Spinal cord (tissue), 10 donors: ENCODE results near the gene MYOZ3. TPM values are rescaled to one million over a fixed set of nuclear protein-coding genes. Genes with fewer than 3 reads are reported as not detected.

Experiments
- DNase-seq, 6 donors: peaks; one replicate each; pipeline versions ENCODE4 v3.0.0 to v3.0.0-alpha.2; 2013 to 2015; ENCODE audit warnings: low spot score in 6 of 6, low read depth in 4 of 6
- H3K27ac ChIP-seq: one replicate; pipeline ENCODE4 v1.5.1; 2013; ENCODE audit warnings: low read depth, low read length, control low read depth
- H3K27me3 ChIP-seq: one replicate; pipeline ENCODE4 v1.6.1; 2013; ENCODE audit warnings: low read length; ENCODE audit not compliant: control insufficient read depth, insufficient read depth
- H3K36me3 ChIP-seq: one replicate; pipeline ENCODE4 v1.6.1; 2013; ENCODE audit warnings: low read length; ENCODE audit not compliant: control insufficient read depth, insufficient read depth
- H3K4me1 ChIP-seq: one replicate; pipeline ENCODE4 v1.6.1; 2013; ENCODE audit warnings: low read length; ENCODE audit not compliant: control insufficient read depth, insufficient read depth
- H3K4me3 ChIP-seq: one replicate; pipeline ENCODE4 v1.5.1; 2013; ENCODE audit warnings: low read depth, low read length, control low read depth
- H3K9me3 ChIP-seq: one replicate; pipeline ENCODE4 v1.6.1; 2013; ENCODE audit warnings: low read length; ENCODE audit not compliant: control insufficient read depth, insufficient read depth
- WGBS: methylation state at CpG from one replicate; pipeline ENCODE4 v1.1.5; 2013; ENCODE audit warnings: missing lambda C conversion rate; ENCODE audit not compliant: insufficient coverage; 5-methylcytosine and 5-hydroxymethylcytosine counted together
- polyA plus RNA-seq, 2 donors: library from polyadenylated mRNA; unstranded; fragments of 120-200 nt; gene quantifications; one replicate each; pipeline ENCODE4 v1.2.1, GENCODE V29; 2013; ENCODE audit not compliant: insufficient read length in 2 of 2
- total RNA-seq, 2 donors: library from RNA; depleted of rRNA in 1 of 2; stranded (reverse); fragments of 120-200 nt in 1 of 2; fragments of >200 nt in 1 of 2; gene quantifications; one replicate each; pipeline versions ENCODE4 v1.2.3 to v1.2.4, GENCODE V29; 2013 to 2014
- donor health status: healthy.

The MYOZ3 gene
- total and polyA plus RNA-seq, 4 donors: 4.6 to 15.6 (median 8.5) TPM

DNA sequence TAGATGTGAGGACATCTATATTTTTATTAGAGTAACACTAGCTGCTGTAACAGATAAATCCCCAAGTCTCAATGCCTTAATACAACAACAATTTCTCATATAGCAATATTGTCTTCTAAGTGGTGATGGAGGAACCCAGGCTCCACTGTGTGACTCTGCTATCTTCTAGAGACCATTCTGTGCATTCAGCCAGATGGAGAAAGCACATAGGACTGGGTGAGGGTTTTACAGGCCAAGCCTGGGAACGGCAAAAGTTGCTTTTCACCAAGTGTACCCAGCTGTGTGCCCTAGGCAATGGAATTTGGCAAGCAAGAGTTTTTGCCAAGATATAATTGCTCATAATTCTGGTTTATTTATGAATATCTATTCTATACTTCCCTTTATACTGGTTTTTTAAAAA, 28.1 kb downstream of the MYOZ3 start:
- WGBS: no CpG with 5 or more reads among the region's 1 CpG
- Histone ChIP-seq H3K27ac (no peak overlapping the region), H3K9me3 (no peaks in the 10 kb centered on the region), H3K27me3 (no peaks in the 10 kb centered on the region), H3K36me3 (peaks cover 23% of the 10 kb centered on the region), H3K4me3 (no peak overlapping the region), H3K4me1 (no peaks in the 10 kb centered on the region)
- DNase-seq: no peak

DNA sequence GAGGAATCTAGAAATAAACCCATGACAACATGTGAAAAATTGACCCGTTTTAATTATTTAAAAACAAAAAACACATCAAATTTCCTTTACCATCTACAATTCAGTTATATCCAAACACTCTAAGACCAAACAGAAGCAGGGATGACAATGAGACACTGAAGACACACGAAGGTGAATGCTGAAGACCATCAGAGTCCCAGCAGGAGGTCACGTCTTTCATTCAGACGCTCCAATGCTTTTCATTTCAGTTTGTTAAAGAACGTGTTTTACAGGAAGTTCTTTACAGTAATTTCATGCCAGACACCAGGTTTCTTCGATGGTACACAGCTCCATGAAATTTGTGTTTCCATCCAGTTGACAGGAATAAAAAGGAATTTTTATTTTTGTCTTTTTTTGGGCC, 29.7 kb downstream of the MYOZ3 start:
- no peaks in the 10 kb centered on the region for H3K4me1 ChIP-seq
- 67% methylated on average over 6 of the region's 6 CpGs for WGBS
- no peak overlapping the region for H3K27ac ChIP-seq
- H3K4me3 ChIP-seq: no peak overlapping the region
- DNase-seq: no peak
- no peaks in the 10 kb centered on the region for H3K27me3 ChIP-seq
- H3K9me3 ChIP-seq: no peaks in the 10 kb centered on the region
- peaks cover 29% of the 10 kb centered on the region for H3K36me3 ChIP-seq

GRCh38 chr5:150692276-150692675, 31.2 kb downstream of the MYOZ3 start:
- Histone ChIP-seq H3K9me3 (no peaks in the 10 kb centered on the region), H3K36me3 (peaks cover 39% of the 10 kb centered on the region), H3K4me1 (no peaks in the 10 kb centered on the region), H3K4me3 (no peak overlapping the region), H3K27me3 (no peaks in the 10 kb centered on the region), H3K27ac (no peak overlapping the region)
- WGBS: 90% methylated on average over 2 of the region's 3 CpGs
- no peak for DNase-seq

DNA sequence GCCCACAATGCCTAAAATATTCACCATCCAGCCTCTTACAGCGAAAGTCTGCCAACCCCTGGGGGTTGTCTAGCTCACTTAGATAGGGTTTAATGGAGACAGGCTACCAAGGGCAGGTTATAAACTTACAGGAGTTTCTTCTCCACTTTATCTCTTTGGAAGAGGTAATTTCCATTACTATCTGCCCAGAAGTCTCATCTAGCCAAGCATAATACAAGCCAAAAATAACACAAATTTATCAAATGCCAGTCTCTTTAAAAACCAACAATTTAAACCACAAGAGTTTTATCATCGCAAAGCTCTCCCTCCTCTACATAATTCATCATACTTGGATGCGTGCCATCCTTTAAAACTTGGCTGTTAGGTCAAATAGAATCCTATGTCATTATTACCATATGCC, 33.6 kb downstream of the MYOZ3 start:
- no peak for DNase-seq
- no peak overlapping the region for H3K27ac ChIP-seq

GRCh38 chr5:150700246-150700593, 39.2 kb downstream of the MYOZ3 start:
- peak in 1 of 6 donors; percentile 35 for DNase-seq
- Histone ChIP-seq H3K4me3 (peak overlapping the region; percentile 100), H3K36me3 (peaks cover 19% of the 10 kb centered on the region), H3K9me3 (no peaks in the 10 kb centered on the region), H3K27me3 (no peaks in the 10 kb centered on the region), H3K27ac (peak overlapping the region; percentile 96), H3K4me1 (peaks cover 3% of the 10 kb centered on the region)
- 9% methylated on average over 7 of the region's 15 CpGs for WGBS

More for the DNA sequence above, 33.6 kb downstream of the MYOZ3 start:
- H3K4me1 ChIP-seq: peaks cover 3% of the 10 kb centered on the region
- 86% methylated on average over 2 of the region's 3 CpGs for WGBS
- no peaks in the 10 kb centered on the region for H3K27me3 ChIP-seq
- peaks cover 48% of the 10 kb centered on the region for H3K36me3 ChIP-seq
- no peaks in the 10 kb centered on the region for H3K9me3 ChIP-seq
- H3K4me3 ChIP-seq: no peak overlapping the region

- Histone ChIP-seq H3K4me1 (peaks cover 3% of the 10 kb centered on the region), H3K27me3 (no peaks in the 10 kb centered on the region), H3K9me3 (no peaks in the 10 kb centered on the region), H3K27ac (peak within 1 kb of the TSS; percentile 96), H3K4me3 (peak within 1 kb of the TSS; percentile 100), H3K36me3 (peaks cover 18% of the 10 kb centered on the region)
- peak; percentile 89 to 99 (median 92) for DNase-seq
- WGBS: 0% methylated on average over 59 of the region's 59 CpGs
Observed at GRCh38 chr5:150700594-150701377, 39.7 kb downstream of the MYOZ3 start, which contains the start of gene RBM22. RBM22 (minus strand) TSS chr5:150701062; CDS start chr5:150700985, 77 bp downstream.

GRCh38 chr5:150703762-150704161, 42.7 kb downstream of the MYOZ3 start:
- WGBS: 88% methylated on average over 1 of the region's 3 CpGs
- no peaks in the 10 kb centered on the region for H3K9me3 ChIP-seq
- no peaks in the 10 kb centered on the region for H3K27me3 ChIP-seq
- no peak for DNase-seq
- H3K4me3 ChIP-seq: no peak overlapping the region
- H3K4me1 ChIP-seq: peaks cover 3% of the 10 kb centered on the region
- H3K27ac ChIP-seq: no peak overlapping the region
- peaks cover 9% of the 10 kb centered on the region for H3K36me3 ChIP-seq

DNA sequence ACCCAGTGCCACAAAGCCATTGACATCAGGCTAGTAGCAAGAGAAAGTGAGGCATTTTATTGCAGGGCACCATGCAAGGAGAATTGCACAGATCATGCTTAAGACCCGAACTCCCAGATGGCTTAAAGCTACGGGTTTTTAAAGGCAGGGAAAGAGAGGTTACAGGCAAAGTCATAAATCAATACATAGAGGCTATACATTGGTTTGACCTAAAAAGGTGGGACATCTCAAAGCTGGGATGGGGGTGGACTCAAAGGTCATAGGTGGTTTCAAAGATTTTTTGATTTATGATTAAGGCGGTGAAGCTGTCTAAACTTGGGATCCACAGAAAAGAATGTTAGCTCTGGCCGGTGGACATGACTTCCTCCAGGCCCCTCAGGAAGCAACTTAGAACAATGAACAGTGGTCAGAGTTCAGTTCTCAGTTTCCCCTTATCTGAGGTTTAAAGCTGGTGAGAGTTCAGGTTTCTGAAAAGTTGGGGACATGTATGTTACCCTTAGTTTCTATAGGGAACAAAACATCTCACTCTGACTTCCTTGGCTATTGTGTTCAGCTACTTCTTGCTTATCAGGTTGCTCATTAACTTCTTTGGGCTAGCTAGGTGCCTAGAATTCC, 45.8 kb downstream of the MYOZ3 start:
- H3K4me1 ChIP-seq: no peaks in the 10 kb centered on the region
- DNase-seq: no peak
- peaks cover 13% of the 10 kb centered on the region for H3K36me3 ChIP-seq
- no peak overlapping the region for H3K27ac ChIP-seq
- WGBS: 89% methylated on average over 2 of the region's 4 CpGs
- H3K9me3 ChIP-seq: no peaks in the 10 kb centered on the region
- no peak overlapping the region for H3K4me3 ChIP-seq
- no peaks in the 10 kb centered on the region for H3K27me3 ChIP-seq

GRCh38 chr5:150710165-150710564, 49.1 kb downstream of the MYOZ3 start:
- H3K27ac ChIP-seq: no peak overlapping the region
- H3K4me3 ChIP-seq: no peak overlapping the region
- H3K36me3 ChIP-seq: peaks cover 35% of the 10 kb centered on the region
- 100% methylated on average over 1 of the region's 2 CpGs for WGBS
- no peaks in the 10 kb centered on the region for H3K4me1 ChIP-seq
- H3K27me3 ChIP-seq: no peaks in the 10 kb centered on the region
- DNase-seq: no peak
- H3K9me3 ChIP-seq: no peaks in the 10 kb centered on the region

DNA sequence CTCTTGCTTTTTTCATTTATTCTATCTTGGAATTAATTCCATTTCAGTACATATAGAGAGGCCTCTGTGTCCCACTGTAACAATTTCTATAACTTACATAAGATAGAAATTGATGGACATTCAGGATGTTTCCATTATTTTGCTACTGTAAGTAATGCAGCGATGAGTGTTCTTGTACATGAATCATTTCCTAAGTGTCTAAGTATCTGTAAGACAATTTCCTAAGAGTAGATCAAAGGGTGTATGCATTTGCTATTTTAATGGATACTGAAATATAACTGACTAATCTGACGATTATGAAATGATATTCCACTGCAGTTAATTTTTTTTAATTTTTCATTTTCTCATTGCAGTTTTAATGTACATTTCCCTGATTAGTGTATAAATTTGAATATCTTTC, 62.8 kb downstream of the MYOZ3 start:
- DNase-seq: no peak
- WGBS: no CpG with 5 or more reads among the region's 2 CpGs
- peaks cover 32% of the 10 kb centered on the region for H3K36me3 ChIP-seq
- no peaks in the 10 kb centered on the region for H3K9me3 ChIP-seq
- no peak overlapping the region for H3K4me3 ChIP-seq
- no peaks in the 10 kb centered on the region for H3K27me3 ChIP-seq
- no peaks in the 10 kb centered on the region for H3K4me1 ChIP-seq
- no peak overlapping the region for H3K27ac ChIP-seq
